HEK293 (cell line): ENCODE data around the gene PLCB3.

Experiments used
- CTCF ChIA-PET: fragments of 350-600 bp; formaldehyde crosslinking; extraction: SDS; loops from one replicate; lab custom pipeline; 2021; ENCODE audit warnings: antibody characterized with exemption; lab: Yijun Ruan, JAX
- POLR2A ChIA-PET: fragments of 300-600 bp; formaldehyde crosslinking; extraction: SDS; loops from one replicate; lab custom pipeline; 2020; ENCODE audit warnings: antibody characterized with exemption, inconsistent platforms; lab: Yijun Ruan, JAX
- H3K27ac ChIP-seq: fragments of 200-500 bp; sonication (Bioruptor generic); 2 replicates; pipeline ENCODE4 v1.5.1; 2014; ENCODE audit warnings: low read depth, low read length, control low read depth, inconsistent platforms; ENCODE audit errors: extremely low read depth
- H3K36me3 ChIP-seq, 2 experiments: fragments of 200-500 bp in 1 of 2; sonication (Bioruptor generic) in 1 of 2; 1 replicate in 1 of 2; 2 replicates in 1 of 2; pipeline ENCODE4 v1.5.1; 2014 to 2017; ENCODE audit warnings: inconsistent platforms in 2 of 2, low read length in 2 of 2; ENCODE audit not compliant: control insufficient read depth in 2 of 2, insufficient read depth in 1 of 2
- H3K4me1 ChIP-seq: fragments of 200-500 bp; sonication (Bioruptor generic); 2 replicates; pipeline ENCODE4 v1.5.1; 2014; ENCODE audit warnings: mild to moderate bottlenecking, low read length, inconsistent platforms; ENCODE audit not compliant: control insufficient read depth, insufficient read depth
- H3K4me3 ChIP-seq: 2 replicates; pipeline ENCODE4 v1.5.1; 2011; ENCODE audit warnings: low read depth, mild to moderate bottlenecking, control low read depth, low read length, moderate library complexity
- H3K9me3 ChIP-seq: fragments of 200-500 bp; sonication (Bioruptor generic); 2 replicates; pipeline ENCODE4 v1.5.1; 2014; ENCODE audit warnings: low read depth, low read length, inconsistent platforms; ENCODE audit not compliant: control insufficient read depth, insufficient read depth
- HOXA7 ChIP-seq: sonication (generic); formaldehyde crosslinking; IDR thresholded peaks from 2 replicates; pipeline ENCODE4 v1.8.1; 2022; ENCODE audit warnings: missing genetic modification reagents, borderline replicate concordance
- HOXC10 ChIP-seq: sonication (generic); formaldehyde crosslinking; IDR thresholded peaks from 2 replicates; pipeline ENCODE4 v1.8.1; 2023; ENCODE audit warnings: mild to moderate bottlenecking, missing genetic modification reagents
- SCRT1 ChIP-seq: fragments of 450-650 bp; formaldehyde crosslinking; IDR thresholded peaks from 2 replicates; pipeline ENCODE4 v1.5.1; 2016; ENCODE audit warnings: missing biosample characterization, missing genetic modification characterization, borderline replicate concordance
- SP3 ChIP-seq: fragments of 450-650 bp; formaldehyde crosslinking; IDR thresholded peaks from 2 replicates; pipeline ENCODE4 v1.5.1; 2016; ENCODE audit warnings: missing biosample characterization, missing genetic modification characterization
- ZBTB8A ChIP-seq: fragments of 450-650 bp; formaldehyde crosslinking; IDR thresholded peaks from 2 replicates; pipeline ENCODE4 v1.5.1; 2016; ENCODE audit warnings: missing biosample characterization, missing genetic modification characterization
- ZIC2 ChIP-seq: fragments of 450-650 bp; formaldehyde crosslinking; IDR thresholded peaks from 2 replicates; pipeline ENCODE4 v1.5.1; 2016; ENCODE audit warnings: missing biosample characterization, missing genetic modification characterization
- ZNF140 ChIP-seq: fragments of 450-650 bp; formaldehyde crosslinking; IDR thresholded peaks from 2 replicates; pipeline ENCODE4 v1.5.1; 2016; ENCODE audit warnings: missing biosample characterization, missing genetic modification characterization
- ZNF223 ChIP-seq: fragments of 450-650 bp; formaldehyde crosslinking; IDR thresholded peaks from 2 replicates; pipeline ENCODE4 v1.5.1; 2016; ENCODE audit warnings: missing biosample characterization, missing genetic modification characterization
- ZNF239 ChIP-seq: fragments of 450-650 bp; formaldehyde crosslinking; IDR thresholded peaks from 2 replicates; pipeline ENCODE4 v1.5.1; 2016; ENCODE audit warnings: missing biosample characterization, missing genetic modification characterization
- ZNF335 ChIP-seq: fragments of 450-650 bp; formaldehyde crosslinking; conservative IDR thresholded peaks from 2 replicates; pipeline ENCODE4 v1.5.1; 2016; ENCODE audit warnings: missing biosample characterization, missing genetic modification characterization
- ZNF341 ChIP-seq: fragments of 450-650 bp; formaldehyde crosslinking; IDR thresholded peaks from 2 replicates; pipeline ENCODE4; 2016; ENCODE audit warnings: low read depth, missing biosample characterization, missing genetic modification characterization
- ZNF391 ChIP-seq: fragments of 450-650 bp; formaldehyde crosslinking; IDR thresholded peaks from 2 replicates; pipeline ENCODE4 v1.5.1; 2016; ENCODE audit warnings: low read depth, missing biosample characterization, missing genetic modification characterization, borderline replicate concordance
- ZNF521 ChIP-seq: fragments of 450-650 bp; formaldehyde crosslinking; IDR thresholded peaks from 2 replicates; pipeline ENCODE4 v1.5.1; 2017; ENCODE audit warnings: missing biosample characterization, mild to moderate bottlenecking, missing genetic modification characterization
- ZNF600 ChIP-seq: fragments of 450-650 bp; formaldehyde crosslinking; IDR thresholded peaks from 2 replicates; pipeline ENCODE4 v1.5.1; 2016; ENCODE audit warnings: missing biosample characterization, missing genetic modification characterization
- ZNF621 ChIP-seq: fragments of 450-650 bp; formaldehyde crosslinking; IDR thresholded peaks from 2 replicates; pipeline ENCODE4 v1.5.1; 2017; ENCODE audit warnings: missing biosample characterization, missing genetic modification characterization
- ZNF670 ChIP-seq: fragments of 450-650 bp; formaldehyde crosslinking; IDR thresholded peaks from 2 replicates; pipeline ENCODE4 v1.5.1; 2016; ENCODE audit warnings: missing biosample characterization, missing genetic modification characterization, low read depth
- TF ChIP-seq, protein P1 (sequence below): fragments of 450-650 bp; formaldehyde crosslinking; IDR thresholded peaks from 2 replicates; pipeline ENCODE4 v1.5.1; 2016; ENCODE audit warnings: missing biosample characterization, missing genetic modification characterization
- TF ChIP-seq, protein P2 (sequence below): fragments of 450-650 bp; formaldehyde crosslinking; IDR thresholded peaks from 2 replicates; pipeline ENCODE4 v1.5.1; 2016; ENCODE audit warnings: missing biosample characterization, missing genetic modification characterization
- TF ChIP-seq, protein P3 (sequence below): fragments of 450-650 bp; formaldehyde crosslinking; IDR thresholded peaks from 2 replicates; pipeline ENCODE4 v1.5.1; 2017; ENCODE audit warnings: missing biosample characterization, mild to moderate bottlenecking, missing genetic modification characterization, moderate library complexity
- TF ChIP-seq, protein P4 (sequence below): fragments of 450-650 bp; formaldehyde crosslinking; IDR thresholded peaks from 2 replicates; pipeline ENCODE4 v1.5.1; 2017; ENCODE audit warnings: missing biosample characterization, missing genetic modification characterization
- TF ChIP-seq, protein P5 (sequence below): fragments of 450-650 bp; formaldehyde crosslinking; IDR thresholded peaks from 2 replicates; pipeline ENCODE4 v1.5.1; 2016; ENCODE audit warnings: missing biosample characterization, missing genetic modification characterization
- TF ChIP-seq, protein P6 (sequence below): fragments of 450-650 bp; formaldehyde crosslinking; IDR thresholded peaks from 2 replicates; pipeline ENCODE4 v1.5.1; 2016; ENCODE audit warnings: missing biosample characterization, missing genetic modification characterization

Gene PLCB3

DNA sequence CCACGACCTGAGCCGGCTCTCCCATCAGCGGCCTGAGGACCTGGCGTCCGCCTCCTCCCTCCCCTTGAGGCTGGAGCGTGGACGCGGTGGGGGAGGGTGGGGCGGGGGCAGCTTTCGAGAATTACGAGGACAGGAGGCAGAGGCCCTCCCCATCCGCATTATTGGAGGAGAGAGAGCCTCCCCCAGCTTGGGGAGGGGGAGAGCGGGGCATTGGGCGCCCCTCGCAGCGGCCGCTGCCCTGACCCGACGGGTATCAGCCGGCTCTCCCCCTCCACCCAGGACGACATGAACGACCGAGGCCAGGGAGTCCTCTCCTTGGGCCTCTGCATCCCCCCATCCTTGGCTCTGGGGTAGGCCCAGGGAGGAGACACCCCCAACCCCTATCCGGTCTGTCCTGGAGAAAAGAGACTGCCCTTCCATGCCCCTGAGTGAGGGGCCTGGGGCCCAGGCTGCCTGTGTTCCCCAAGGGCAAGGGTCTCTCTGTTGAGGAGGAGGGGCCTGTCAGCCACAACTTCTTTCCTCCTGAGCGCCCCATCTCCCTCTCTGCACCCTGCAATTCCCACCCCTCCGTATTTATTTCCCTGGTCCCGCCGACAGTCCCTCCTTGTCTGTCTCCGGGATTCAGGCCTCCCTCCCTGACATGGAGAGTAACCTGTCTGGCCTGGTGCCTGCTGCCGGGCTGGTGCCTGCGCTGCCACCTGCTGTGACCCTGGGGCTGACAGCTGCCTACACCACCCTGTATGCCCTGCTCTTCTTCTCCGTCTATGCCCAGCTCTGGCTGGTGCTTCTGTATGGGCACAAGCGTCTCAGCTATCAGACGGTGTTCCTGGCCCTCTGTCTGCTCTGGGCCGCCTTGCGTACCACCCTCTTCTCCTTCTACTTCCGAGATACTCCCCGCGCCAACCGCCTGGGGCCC is 34.8 kb downstream of the PLCB3 start:
- Histone ChIP-seq H3K27ac (peak overlapping the region; percentile 40; the same call in 1 of the 2 replicates), H3K9me3 (no peaks in the 10 kb centered on the region), H3K4me3 (peak overlapping the region; percentile 82), H3K4me1 (no peaks in the 10 kb centered on the region; the same call in 1 of the 2 replicates), H3K36me3 (peaks cover 9 to 46% of the 10 kb centered on the region in 2 experiments; a peak in 2 of 3 replicates)
- ChIA-PET CTCF (interaction anchor here (0.5 to 1.5 kb wide), 5 partner anchors 11 to 69 kb away, joined by 3 to 6 read pairs (median 3); no protein-coding TSS in a partner anchor), POLR2A (interaction anchor here (0.6 to 3.5 kb wide), 6 partner anchors 13 to 101 kb away, joined by 3 to 41 read pairs (median 7); partner anchors contain the start of genes ESRRA, PRDX5, STIP1 and TRMT112)
- no peak for TF ChIP-seq ZNF521
- TF ChIP-seq, protein P1, sequence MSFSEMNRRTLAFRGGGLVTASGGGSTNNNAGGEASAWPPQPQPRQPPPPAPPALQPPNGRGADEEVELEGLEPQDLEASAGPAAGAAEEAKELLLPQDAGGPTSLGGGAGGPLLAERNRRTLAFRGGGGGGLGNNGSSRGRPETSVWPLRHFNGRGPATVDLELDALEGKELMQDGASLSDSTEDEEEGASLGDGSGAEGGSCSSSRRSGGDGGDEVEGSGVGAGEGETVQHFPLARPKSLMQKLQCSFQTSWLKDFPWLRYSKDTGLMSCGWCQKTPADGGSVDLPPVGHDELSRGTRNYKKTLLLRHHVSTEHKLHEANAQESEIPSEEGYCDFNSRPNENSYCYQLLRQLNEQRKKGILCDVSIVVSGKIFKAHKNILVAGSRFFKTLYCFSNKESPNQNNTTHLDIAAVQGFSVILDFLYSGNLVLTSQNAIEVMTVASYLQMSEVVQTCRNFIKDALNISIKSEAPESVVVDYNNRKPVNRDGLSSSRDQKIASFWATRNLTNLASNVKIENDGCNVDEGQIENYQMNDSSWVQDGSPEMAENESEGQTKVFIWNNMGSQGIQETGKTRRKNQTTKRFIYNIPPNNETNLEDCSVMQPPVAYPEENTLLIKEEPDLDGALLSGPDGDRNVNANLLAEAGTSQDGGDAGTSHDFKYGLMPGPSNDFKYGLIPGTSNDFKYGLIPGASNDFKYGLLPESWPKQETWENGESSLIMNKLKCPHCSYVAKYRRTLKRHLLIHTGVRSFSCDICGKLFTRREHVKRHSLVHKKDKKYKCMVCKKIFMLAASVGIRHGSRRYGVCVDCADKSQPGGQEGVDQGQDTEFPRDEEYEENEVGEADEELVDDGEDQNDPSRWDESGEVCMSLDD (tag by site-specific recombination) = peak; percentile 15; the same call in 1 of the 2 replicates
- TF ChIP-seq, protein P2, sequence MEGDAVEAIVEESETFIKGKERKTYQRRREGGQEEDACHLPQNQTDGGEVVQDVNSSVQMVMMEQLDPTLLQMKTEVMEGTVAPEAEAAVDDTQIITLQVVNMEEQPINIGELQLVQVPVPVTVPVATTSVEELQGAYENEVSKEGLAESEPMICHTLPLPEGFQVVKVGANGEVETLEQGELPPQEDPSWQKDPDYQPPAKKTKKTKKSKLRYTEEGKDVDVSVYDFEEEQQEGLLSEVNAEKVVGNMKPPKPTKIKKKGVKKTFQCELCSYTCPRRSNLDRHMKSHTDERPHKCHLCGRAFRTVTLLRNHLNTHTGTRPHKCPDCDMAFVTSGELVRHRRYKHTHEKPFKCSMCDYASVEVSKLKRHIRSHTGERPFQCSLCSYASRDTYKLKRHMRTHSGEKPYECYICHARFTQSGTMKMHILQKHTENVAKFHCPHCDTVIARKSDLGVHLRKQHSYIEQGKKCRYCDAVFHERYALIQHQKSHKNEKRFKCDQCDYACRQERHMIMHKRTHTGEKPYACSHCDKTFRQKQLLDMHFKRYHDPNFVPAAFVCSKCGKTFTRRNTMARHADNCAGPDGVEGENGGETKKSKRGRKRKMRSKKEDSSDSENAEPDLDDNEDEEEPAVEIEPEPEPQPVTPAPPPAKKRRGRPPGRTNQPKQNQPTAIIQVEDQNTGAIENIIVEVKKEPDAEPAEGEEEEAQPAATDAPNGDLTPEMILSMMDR = peak; percentile 67
- peak; percentile 49 for TF ChIP-seq SP3
- TF ChIP-seq, protein P3, sequence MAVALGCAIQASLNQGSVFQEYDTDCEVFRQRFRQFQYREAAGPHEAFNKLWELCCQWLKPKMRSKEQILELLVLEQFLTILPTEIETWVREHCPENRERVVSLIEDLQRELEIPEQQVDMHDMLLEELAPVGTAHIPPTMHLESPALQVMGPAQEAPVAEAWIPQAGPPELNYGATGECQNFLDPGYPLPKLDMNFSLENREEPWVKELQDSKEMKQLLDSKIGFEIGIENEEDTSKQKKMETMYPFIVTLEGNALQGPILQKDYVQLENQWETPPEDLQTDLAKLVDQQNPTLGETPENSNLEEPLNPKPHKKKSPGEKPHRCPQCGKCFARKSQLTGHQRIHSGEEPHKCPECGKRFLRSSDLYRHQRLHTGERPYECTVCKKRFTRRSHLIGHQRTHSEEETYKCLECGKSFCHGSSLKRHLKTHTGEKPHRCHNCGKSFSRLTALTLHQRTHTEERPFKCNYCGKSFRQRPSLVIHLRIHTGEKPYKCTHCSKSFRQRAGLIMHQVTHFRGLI = no peak
- no peak for TF ChIP-seq ZNF239
- TF ChIP-seq HOXA7 (CRISPR knock-in tag) = no peak
- TF ChIP-seq, protein P4, sequence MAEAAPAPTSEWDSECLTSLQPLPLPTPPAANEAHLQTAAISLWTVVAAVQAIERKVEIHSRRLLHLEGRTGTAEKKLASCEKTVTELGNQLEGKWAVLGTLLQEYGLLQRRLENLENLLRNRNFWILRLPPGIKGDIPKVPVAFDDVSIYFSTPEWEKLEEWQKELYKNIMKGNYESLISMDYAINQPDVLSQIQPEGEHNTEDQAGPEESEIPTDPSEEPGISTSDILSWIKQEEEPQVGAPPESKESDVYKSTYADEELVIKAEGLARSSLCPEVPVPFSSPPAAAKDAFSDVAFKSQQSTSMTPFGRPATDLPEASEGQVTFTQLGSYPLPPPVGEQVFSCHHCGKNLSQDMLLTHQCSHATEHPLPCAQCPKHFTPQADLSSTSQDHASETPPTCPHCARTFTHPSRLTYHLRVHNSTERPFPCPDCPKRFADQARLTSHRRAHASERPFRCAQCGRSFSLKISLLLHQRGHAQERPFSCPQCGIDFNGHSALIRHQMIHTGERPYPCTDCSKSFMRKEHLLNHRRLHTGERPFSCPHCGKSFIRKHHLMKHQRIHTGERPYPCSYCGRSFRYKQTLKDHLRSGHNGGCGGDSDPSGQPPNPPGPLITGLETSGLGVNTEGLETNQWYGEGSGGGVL (tag by site-specific recombination) = peak; percentile 83
- no peak for TF ChIP-seq ZNF140
- TF ChIP-seq ZBTB8A (tag by site-specific recombination) = peak; percentile 59; the same call in 1 of the 2 replicates
- TF ChIP-seq ZNF223 (tag by site-specific recombination) = peak; percentile 90
- TF ChIP-seq ZNF335 (tag by site-specific recombination) = peak; percentile 8
- no peak for TF ChIP-seq ZNF341 (tag by site-specific recombination)
- TF ChIP-seq, protein P5, sequence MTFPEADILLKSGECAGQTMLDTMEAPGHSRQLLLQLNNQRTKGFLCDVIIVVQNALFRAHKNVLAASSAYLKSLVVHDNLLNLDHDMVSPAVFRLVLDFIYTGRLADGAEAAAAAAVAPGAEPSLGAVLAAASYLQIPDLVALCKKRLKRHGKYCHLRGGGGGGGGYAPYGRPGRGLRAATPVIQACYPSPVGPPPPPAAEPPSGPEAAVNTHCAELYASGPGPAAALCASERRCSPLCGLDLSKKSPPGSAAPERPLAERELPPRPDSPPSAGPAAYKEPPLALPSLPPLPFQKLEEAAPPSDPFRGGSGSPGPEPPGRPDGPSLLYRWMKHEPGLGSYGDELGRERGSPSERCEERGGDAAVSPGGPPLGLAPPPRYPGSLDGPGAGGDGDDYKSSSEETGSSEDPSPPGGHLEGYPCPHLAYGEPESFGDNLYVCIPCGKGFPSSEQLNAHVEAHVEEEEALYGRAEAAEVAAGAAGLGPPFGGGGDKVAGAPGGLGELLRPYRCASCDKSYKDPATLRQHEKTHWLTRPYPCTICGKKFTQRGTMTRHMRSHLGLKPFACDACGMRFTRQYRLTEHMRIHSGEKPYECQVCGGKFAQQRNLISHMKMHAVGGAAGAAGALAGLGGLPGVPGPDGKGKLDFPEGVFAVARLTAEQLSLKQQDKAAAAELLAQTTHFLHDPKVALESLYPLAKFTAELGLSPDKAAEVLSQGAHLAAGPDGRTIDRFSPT = peak; percentile 63
- no peak for TF ChIP-seq SCRT1 (tag by site-specific recombination)
- no peak for TF ChIP-seq ZNF670 (tag by site-specific recombination)
- TF ChIP-seq, protein P6, sequence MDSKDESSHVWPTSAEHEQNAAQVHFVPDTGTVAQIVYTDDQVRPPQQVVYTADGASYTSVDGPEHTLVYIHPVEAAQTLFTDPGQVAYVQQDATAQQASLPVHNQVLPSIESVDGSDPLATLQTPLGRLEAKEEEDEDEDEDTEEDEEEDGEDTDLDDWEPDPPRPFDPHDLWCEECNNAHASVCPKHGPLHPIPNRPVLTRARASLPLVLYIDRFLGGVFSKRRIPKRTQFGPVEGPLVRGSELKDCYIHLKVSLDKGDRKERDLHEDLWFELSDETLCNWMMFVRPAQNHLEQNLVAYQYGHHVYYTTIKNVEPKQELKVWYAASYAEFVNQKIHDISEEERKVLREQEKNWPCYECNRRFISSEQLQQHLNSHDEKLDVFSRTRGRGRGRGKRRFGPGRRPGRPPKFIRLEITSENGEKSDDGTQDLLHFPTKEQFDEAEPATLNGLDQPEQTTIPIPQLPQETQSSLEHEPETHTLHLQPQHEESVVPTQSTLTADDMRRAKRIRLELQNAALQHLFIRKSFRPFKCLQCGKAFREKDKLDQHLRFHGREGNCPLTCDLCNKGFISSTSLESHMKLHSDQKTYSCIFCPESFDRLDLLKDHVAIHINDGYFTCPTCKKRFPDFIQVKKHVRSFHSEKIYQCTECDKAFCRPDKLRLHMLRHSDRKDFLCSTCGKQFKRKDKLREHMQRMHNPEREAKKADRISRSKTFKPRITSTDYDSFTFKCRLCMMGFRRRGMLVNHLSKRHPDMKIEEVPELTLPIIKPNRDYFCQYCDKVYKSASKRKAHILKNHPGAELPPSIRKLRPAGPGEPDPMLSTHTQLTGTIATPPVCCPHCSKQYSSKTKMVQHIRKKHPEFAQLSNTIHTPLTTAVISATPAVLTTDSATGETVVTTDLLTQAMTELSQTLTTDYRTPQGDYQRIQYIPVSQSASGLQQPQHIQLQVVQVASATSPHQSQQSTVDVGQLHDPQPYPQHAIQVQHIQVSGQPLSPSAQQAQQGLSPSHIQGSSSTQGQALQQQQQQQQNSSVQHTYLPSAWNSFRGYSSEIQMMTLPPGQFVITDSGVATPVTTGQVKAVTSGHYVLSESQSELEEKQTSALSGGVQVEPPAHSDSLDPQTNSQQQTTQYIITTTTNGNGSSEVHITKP (tag by site-specific recombination) = peak; percentile 69
- no peak for TF ChIP-seq ZNF391 (tag by site-specific recombination)
- no peak for TF ChIP-seq ZNF621 (tag by site-specific recombination)
- TF ChIP-seq ZNF600 (tag by site-specific recombination) = peak; percentile 81
- 0 out of 2 replicates have a peak, but pooled peaks have one; percentile 22 for TF ChIP-seq ZIC2 (tag by site-specific recombination)
- no peak for TF ChIP-seq HOXC10
